Ascending aorta (tissue), 2 donors: ENCODE measurements around the gene RAP1GAP2. TPM values are rescaled to one million over a fixed set of nuclear protein-coding genes. Genes with fewer than 3 reads are reported as not detected.

Experiments
- DNase-seq, 2 donors: peaks; one replicate each; pipeline ENCODE4 v3.0.0-alpha.2; 2019; ENCODE audit warnings: low spot score in 2 of 2
- H3K27ac ChIP-seq, 2 donors: fragments of 200-600 bp; sonication (generic); one replicate each; pipeline ENCODE4 v1.5.1; 2016 to 2017; ENCODE audit warnings: mild to moderate bottlenecking in 1 of 2
- H3K27me3 ChIP-seq: fragments of 200-600 bp; sonication (generic); one replicate; pipeline ENCODE4 v1.5.1; 2017
- H3K36me3 ChIP-seq, 2 donors: fragments of 200-600 bp; sonication (generic); one replicate each; pipeline ENCODE4 v1.5.1; 2016
- H3K4me1 ChIP-seq, 2 donors: fragments of 200-600 bp; sonication (generic); one replicate each; pipeline ENCODE4 v1.5.1; 2016 to 2017; ENCODE audit warnings: mild to moderate bottlenecking in 1 of 2
- H3K4me3 ChIP-seq, 2 donors: fragments of 200-600 bp; sonication (generic); one replicate each; pipeline ENCODE4 v1.5.1; 2016 to 2017; ENCODE audit warnings: mild to moderate bottlenecking in 1 of 2
- H3K9me3 ChIP-seq, 2 donors: fragments of 200-600 bp; sonication (generic); one replicate each; pipeline ENCODE4 v1.5.1; 2016
- intact Hi-C: fragments of 100-400 bp; cut with DNase I; formaldehyde crosslinking; loops from one replicate; pipeline ENCODE4 v1.15.1; 2023
- total RNA-seq: library from RNA; depleted of rRNA; stranded (reverse); fragments of >200 nt; gene quantifications from one replicate; pipeline ENCODE4 v1.1.0, GENCODE V29; 2016
- TF ChIP-seq, protein P1 (sequence below), 3 experiments: fragments of 200-600 bp in 2 of 3; fragments of 450-650 bp in 1 of 3; sonication (generic) in 2 of 3; IDR thresholded peaks; one replicate each; pipeline ENCODE4 v1.5.1; 2016 to 2019; ENCODE audit warnings: antibody characterized with exemption in 3 of 3, mild to moderate bottlenecking in 1 of 3, moderate library complexity in 1 of 3

Gene RAP1GAP2
- total RNA-seq, 1 donor from 2014 or later: 1.6 TPM

DNA sequence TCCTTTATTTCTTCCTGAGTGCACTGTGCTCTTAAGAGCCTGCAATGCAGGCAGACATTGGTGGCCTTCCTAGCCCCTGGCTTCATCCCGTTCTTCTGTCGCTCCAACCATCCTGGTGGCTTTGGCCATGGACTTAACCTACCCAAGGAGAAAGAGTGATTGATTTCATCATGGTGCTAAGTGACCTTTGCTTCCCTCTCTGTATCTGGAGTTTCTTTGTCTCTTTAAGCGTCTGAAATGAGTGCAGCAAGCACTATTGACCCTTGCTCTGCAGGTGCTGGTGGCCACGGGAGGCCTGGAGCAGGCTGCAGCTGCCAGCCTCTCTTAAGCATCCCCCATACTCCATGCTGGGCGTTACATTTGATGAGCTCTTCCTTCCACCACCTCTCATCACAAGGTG, 60.5 kb downstream of the RAP1GAP2 start:
- Histone ChIP-seq H3K27me3 (no peaks in the 10 kb centered on the region), H3K9me3 (no peaks in the 10 kb centered on the region), H3K4me1 (peaks cover 10 to 13% of the 10 kb centered on the region in 2 donors), H3K36me3 (no peaks in the 10 kb centered on the region), H3K4me3 (no peak overlapping the region), H3K27ac (no peak overlapping the region)
- no peak for DNase-seq
- intact Hi-C loops: no loop called here
- TF ChIP-seq, protein P1, sequence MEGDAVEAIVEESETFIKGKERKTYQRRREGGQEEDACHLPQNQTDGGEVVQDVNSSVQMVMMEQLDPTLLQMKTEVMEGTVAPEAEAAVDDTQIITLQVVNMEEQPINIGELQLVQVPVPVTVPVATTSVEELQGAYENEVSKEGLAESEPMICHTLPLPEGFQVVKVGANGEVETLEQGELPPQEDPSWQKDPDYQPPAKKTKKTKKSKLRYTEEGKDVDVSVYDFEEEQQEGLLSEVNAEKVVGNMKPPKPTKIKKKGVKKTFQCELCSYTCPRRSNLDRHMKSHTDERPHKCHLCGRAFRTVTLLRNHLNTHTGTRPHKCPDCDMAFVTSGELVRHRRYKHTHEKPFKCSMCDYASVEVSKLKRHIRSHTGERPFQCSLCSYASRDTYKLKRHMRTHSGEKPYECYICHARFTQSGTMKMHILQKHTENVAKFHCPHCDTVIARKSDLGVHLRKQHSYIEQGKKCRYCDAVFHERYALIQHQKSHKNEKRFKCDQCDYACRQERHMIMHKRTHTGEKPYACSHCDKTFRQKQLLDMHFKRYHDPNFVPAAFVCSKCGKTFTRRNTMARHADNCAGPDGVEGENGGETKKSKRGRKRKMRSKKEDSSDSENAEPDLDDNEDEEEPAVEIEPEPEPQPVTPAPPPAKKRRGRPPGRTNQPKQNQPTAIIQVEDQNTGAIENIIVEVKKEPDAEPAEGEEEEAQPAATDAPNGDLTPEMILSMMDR (IDR thresholded peaks at IDR 0.05): no peak

DNA sequence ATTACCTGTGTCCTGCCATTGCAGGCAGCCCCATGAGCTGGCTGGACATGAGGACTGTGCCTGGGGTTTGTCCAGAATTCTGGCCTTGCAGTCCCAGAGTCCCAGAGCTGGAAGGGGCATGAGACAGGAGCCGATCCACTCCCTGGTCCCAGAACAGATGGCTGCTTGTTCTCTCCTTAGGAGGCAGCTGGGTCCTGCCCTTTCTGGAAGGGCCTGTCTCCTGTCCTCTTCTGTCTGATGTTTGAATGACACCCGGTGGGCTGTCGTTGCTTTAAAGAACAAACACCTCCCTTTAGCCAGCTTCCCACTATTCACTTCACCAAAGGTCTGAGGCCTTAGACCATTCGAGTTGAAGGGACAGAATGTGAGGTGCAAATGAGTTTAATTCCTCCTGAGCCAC, 63.8 kb downstream of the RAP1GAP2 start:
- DNase-seq: no peak
- intact Hi-C loops: no loop called here
- Histone ChIP-seq H3K36me3 (no peaks in the 10 kb centered on the region), H3K27me3 (no peaks in the 10 kb centered on the region), H3K4me1 (peaks cover 0 to 3% of the 10 kb centered on the region in 2 donors), H3K9me3 (no peaks in the 10 kb centered on the region), H3K4me3 (no peak overlapping the region), H3K27ac (no peak overlapping the region)
- TF ChIP-seq, protein P1 (IDR thresholded peaks at IDR 0.05): no peak

DNA sequence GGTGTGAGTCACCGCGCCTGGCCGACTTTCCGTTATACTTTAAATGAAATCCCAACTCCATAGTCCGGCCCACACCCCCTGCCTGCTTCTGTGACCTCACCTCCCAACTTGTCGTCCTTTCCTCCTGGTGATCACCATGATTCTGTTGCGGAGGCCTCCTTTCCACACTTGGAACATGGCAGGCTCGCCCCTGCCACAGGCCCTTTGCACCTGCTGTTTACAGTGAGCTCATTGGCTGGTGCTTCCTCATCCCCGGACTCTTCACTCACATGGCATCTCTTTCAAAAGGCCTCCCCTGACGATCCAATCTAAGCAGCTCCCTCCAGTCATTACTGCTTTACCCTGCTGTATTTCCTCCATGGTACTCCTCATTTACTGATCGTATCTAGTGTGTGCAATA, 64.6 kb downstream of the RAP1GAP2 start:
- DNase-seq: no peak
- H3K4me3 ChIP-seq: no peak overlapping the region
- H3K27me3 ChIP-seq: no peaks in the 10 kb centered on the region
- H3K4me1 ChIP-seq: no peaks in the 10 kb centered on the region
- intact Hi-C loops: no loop called here
- TF ChIP-seq, protein P1 (IDR thresholded peaks at IDR 0.05): no peak
- H3K27ac ChIP-seq: no peak overlapping the region
- H3K9me3 ChIP-seq: no peaks in the 10 kb centered on the region
- no peaks in the 10 kb centered on the region for H3K36me3 ChIP-seq

DNA sequence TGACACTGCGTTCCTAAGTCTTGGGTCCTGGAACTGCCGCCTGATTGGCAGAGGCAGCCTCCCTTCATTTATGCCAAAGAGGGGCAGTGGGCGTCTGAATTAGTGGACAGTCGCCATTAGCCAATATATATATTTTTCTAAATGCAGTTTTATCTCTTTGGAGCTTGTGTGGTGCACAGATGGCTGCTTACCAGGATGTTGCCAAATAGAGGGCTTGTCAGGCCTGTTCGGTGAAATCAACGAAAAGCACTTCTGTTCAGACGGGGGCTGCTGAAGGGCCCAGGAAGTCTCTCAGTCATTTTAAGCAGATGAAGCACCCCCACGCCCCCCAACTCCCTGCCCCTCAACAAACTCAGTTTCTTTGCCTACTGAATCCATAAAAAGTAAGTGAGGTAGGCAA, 66.0 kb downstream of the RAP1GAP2 start:
- DNase-seq: no peak
- no peak overlapping the region for H3K27ac ChIP-seq
- H3K4me3 ChIP-seq: no peak overlapping the region
- intact Hi-C loops: no loop called here
- H3K4me1 ChIP-seq: no peaks in the 10 kb centered on the region
- no peaks in the 10 kb centered on the region for H3K27me3 ChIP-seq
- no peaks in the 10 kb centered on the region for H3K9me3 ChIP-seq
- H3K36me3 ChIP-seq: no peaks in the 10 kb centered on the region
- TF ChIP-seq, protein P1 (IDR thresholded peaks at IDR 0.05): no peak

GRCh38 chr17:2863204-2863603, 67.0 kb downstream of the RAP1GAP2 start:
- no peaks in the 10 kb centered on the region for H3K9me3 ChIP-seq
- intact Hi-C loops: no loop called here

More at GRCh38 chr17:2863204-2863603, 67.0 kb downstream of the RAP1GAP2 start:
- H3K27ac ChIP-seq: no peak overlapping the region
- no peak for DNase-seq
- H3K4me1 ChIP-seq: no peaks in the 10 kb centered on the region
- H3K36me3 ChIP-seq: no peaks in the 10 kb centered on the region
- no peaks in the 10 kb centered on the region for H3K27me3 ChIP-seq
- TF ChIP-seq, protein P1 (IDR thresholded peaks at IDR 0.05): no peak
- H3K4me3 ChIP-seq: no peak overlapping the region
